ENCODE measurements around the gene PKNOX2.

GRCh38 chr11:125146232-125146631 is 18.3 kb upstream of the PKNOX2 start:
- TF ChIP-seq CTCF (IDR thresholded peaks at IDR 0.05) (no peak), POLR2A (IDR thresholded peaks at IDR 0.05; ENCODE audit: low read length) (no peak), MAX (IDR thresholded peaks at IDR 0.05) (no peak)

Measured in A549 (cell line).